HEK293T (cell line): ENCODE results near the gene SLC37A2.
"Not testable (repeated sequence)": the region's sequence is repeated elsewhere in the genome, so short reads cannot be mapped to it uniquely, and the experiment has no call there.

Experiments
- CTCF ChIA-PET: fragments of 350-600 bp; formaldehyde crosslinking; extraction: SDS; loops from one replicate; lab custom pipeline; 2021; ENCODE audit warnings: antibody characterized with exemption, inconsistent platforms; lab: Yijun Ruan, JAX
- POLR2A ChIA-PET: fragments of 350-600 bp; formaldehyde crosslinking; extraction: SDS; loops from one replicate; lab custom pipeline; 2020; ENCODE audit warnings: antibody characterized with exemption, inconsistent platforms; lab: Yijun Ruan, JAX
- DNase-seq: peaks from one replicate; pipeline ENCODE4 v3.0.0; 2012; ENCODE audit warnings: mixed read lengths; ENCODE audit errors: extremely low spot score
- ARNT ChIP-seq: fragments of 450-650 bp; IDR thresholded peaks from 2 replicates; pipeline ENCODE4 v1.6.1; 2017; ENCODE audit warnings: mild to moderate bottlenecking
- BHLHE40 ChIP-seq: fragments of 450-650 bp; IDR thresholded peaks from 2 replicates; pipeline ENCODE4 v1.6.1; 2016; ENCODE audit warnings: mild to moderate bottlenecking, moderate library complexity, borderline replicate concordance
- CTBP1 ChIP-seq: fragments of 450-650 bp; IDR thresholded peaks from 2 replicates; pipeline ENCODE4 v1.6.1; 2016; ENCODE audit warnings: borderline replicate concordance
- ELF4 ChIP-seq: fragments of 450-650 bp; IDR thresholded peaks from 2 replicates; pipeline ENCODE4 v1.6.1; 2017; ENCODE audit warnings: antibody characterized with exemption
- FOXA1 ChIP-seq: fragments of 450-650 bp; IDR thresholded peaks from 2 replicates; pipeline ENCODE4 v1.6.1; 2016; ENCODE audit warnings: mild to moderate bottlenecking
- FOXK2 ChIP-seq: fragments of 450-650 bp; IDR thresholded peaks from 2 replicates; pipeline ENCODE4 v1.6.1; 2016; ENCODE audit warnings: mild to moderate bottlenecking
- FOXM1 ChIP-seq: fragments of 450-650 bp; IDR thresholded peaks from 2 replicates; pipeline ENCODE4 v1.6.1; 2017; ENCODE audit warnings: mild to moderate bottlenecking, borderline replicate concordance
- HDGF ChIP-seq: fragments of 450-650 bp; IDR thresholded peaks from 2 replicates; pipeline ENCODE4 v1.6.1; 2017; ENCODE audit warnings: antibody characterized with exemption, borderline replicate concordance
- L3MBTL2 ChIP-seq: fragments of 450-650 bp; conservative IDR thresholded peaks from 2 replicates; pipeline ENCODE4 v1.6.1; 2016; ENCODE audit warnings: mild to moderate bottlenecking
- LEF1 ChIP-seq: fragments of 450-650 bp; IDR thresholded peaks from 2 replicates; pipeline ENCODE4 v1.6.1; 2017; ENCODE audit warnings: mild to moderate bottlenecking, borderline replicate concordance
- NFRKB ChIP-seq: fragments of 450-650 bp; IDR thresholded peaks from 2 replicates; pipeline ENCODE4 v1.6.1; 2016; ENCODE audit warnings: mild to moderate bottlenecking, moderate library complexity
- PKNOX1 ChIP-seq: fragments of 450-650 bp; IDR thresholded peaks from 2 replicates; pipeline ENCODE4 v1.6.1; 2016
- SP1 ChIP-seq: fragments of 450-650 bp; IDR thresholded peaks from 2 replicates; pipeline ENCODE4 v1.6.1; 2017
- SUZ12 ChIP-seq: fragments of 450-650 bp; IDR thresholded peaks from 2 replicates; pipeline ENCODE4 v1.6.1; 2016; ENCODE audit warnings: mild to moderate bottlenecking
- TARDBP ChIP-seq: fragments of 450-650 bp; IDR thresholded peaks from 2 replicates; pipeline ENCODE4 v1.6.1; 2016
- ZNF384 ChIP-seq: fragments of 450-650 bp; IDR thresholded peaks from 2 replicates; pipeline ENCODE4 v1.6.1; 2016

SLC37A2 gene

DNA sequence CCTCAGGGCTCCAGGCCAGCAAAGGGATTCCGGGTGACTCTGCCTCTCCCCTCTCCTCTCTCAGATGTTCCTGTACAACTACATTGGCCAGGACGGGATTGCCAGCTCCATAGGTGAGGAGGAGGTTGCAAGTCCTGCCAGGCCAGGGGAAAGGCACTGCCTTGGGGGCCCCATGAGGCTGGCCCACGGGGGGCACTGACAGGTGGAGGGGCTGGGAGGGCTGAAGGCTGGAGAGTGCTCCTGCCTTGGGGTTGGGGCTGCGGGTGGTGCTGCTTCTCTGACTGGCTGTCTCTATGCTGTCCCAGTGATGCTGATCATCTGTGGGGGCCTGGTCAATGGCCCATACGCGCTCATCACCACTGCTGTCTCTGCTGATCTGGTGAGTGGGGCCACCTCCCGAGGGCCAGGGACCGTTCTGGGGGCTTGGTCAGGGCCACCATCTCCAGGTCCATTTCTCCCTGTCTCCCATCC lies 21.7 kb downstream of the SLC37A2 start:
- DNase-seq, result no peak
- ChIA-PET POLR2A (no interaction called here), CTCF (no interaction called here)
- no peak for TF ChIP-seq SP1
- TF ChIP-seq LEF1, result no peak
- no peak for TF ChIP-seq SUZ12
- TF ChIP-seq ELF4, result no peak
- TF ChIP-seq BHLHE40, result no peak
- TF ChIP-seq TARDBP, result no peak
- TF ChIP-seq NFRKB, result no peak
- no peak for TF ChIP-seq HDGF
- TF ChIP-seq ZNF384, result no peak
- TF ChIP-seq CTBP1, result no peak
- TF ChIP-seq ARNT, result no peak
- TF ChIP-seq L3MBTL2, result no peak
- no peak for TF ChIP-seq FOXM1
- no peak for TF ChIP-seq PKNOX1
- TF ChIP-seq FOXK2, result no peak
- no peak for TF ChIP-seq FOXA1

DNA sequence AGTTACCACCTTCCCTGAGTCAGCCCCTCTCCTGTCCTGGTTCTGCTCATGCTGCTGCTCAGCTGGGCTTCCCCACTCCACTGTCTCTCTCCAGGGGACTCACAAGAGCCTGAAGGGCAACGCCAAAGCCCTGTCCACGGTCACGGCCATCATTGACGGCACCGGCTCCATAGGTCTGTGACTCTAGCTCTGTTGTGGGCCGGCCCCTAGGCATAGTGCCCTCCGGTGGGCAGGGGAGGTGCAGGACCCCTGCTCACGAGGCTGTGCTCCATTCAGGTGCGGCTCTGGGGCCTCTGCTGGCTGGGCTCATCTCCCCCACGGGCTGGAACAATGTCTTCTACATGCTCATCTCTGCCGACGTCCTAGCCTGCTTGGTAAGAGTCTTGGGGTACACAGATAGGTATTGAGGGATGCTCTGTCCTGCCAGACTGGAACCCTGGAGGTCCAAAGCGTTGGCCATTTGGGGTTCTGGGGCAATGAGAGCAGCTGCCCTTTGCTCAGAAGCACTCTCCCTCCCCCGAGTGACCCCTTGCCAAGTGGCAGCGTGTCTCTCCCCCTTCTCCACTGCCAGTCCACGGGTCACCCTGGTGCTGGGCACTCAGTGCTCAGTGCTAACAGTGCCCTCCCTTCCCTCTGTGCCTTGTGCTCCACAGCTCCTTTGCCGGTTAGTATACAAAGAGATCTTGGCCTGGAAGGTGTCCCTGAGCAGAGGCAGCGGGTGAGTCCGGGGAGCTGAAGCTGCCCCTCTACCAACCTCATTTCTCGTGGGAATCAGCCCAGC lies 22.4 kb downstream of the SLC37A2 start:
- ChIA-PET CTCF (no interaction called here), POLR2A (no interaction called here)
- DNase-seq, result no peak
- TF ChIP-seq ELF4 (no peak), L3MBTL2 (no peak), FOXM1 (no peak), PKNOX1 (no peak)

DNA sequence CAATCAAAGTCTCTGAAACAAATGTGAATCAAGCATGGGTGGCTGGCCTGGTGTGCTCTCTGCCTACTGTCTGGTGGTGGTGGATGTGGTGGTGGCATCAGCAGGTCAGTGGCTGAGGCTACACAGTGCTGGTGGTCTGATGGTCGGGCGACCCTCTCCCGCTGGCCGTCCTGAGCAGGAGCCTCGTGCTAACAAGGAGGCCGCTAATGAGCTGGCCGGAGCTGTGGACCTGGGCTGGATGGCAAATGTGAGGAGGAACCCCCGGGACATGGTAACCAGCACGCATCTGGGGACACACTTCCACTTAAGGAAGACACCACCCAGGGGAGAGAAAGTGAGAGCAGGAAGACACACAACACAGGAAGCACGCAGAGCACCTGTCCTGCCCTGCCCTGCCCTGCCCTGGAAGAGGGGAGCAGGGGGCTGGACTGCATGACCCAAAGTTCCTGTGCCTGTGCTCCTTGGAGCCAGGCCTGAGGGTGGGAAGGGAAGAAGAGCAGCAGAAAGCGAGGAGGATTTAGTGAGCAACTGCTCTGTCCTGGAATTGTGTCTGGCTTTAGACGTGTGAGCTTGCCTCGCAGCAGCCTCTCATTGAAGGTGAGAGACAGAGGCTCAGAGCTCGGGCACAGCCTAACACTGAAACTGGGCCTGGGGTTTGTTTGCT lies 23.7 kb downstream of the SLC37A2 start:
- POLR2A ChIA-PET, result no interaction called here
- TF ChIP-seq SP1, result no peak
- TF ChIP-seq PKNOX1, result no peak
- no peak for TF ChIP-seq BHLHE40
- no peak for TF ChIP-seq ELF4
- TF ChIP-seq CTBP1, result no peak
- TF ChIP-seq L3MBTL2, result no peak
- TF ChIP-seq FOXA1, result no peak
- TF ChIP-seq ARNT, result no peak
- TF ChIP-seq FOXK2, result no peak
- no peak for TF ChIP-seq TARDBP
- TF ChIP-seq SUZ12, result no peak
- DNase-seq, result no peak
- CTCF ChIA-PET, result interaction anchor here (1.0 kb wide), 1 partner anchor 318 kb away, joined by 3 read pairs; no protein-coding TSS in a partner anchor

DNA sequence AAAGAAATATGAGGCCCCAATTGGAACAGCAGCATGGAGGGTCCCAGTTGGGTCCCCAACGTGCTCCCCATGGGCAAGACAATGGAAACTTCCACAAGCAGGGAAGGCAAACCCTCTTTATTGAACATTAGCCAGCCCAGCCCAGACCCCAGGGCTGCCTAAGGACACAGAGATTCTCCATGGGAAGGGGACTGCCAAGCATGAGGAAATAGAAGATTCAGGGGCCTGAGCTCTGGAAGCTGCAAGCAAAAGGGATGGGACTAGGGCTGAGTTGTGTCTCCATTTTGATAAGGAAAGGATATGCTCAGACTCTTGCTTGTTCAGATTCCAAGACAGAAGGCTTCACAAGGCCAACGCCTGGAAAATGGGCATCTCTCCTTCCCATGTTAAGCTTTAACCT lies 25.0 kb downstream of the SLC37A2 start:
- ChIA-PET POLR2A (no interaction called here), CTCF (interaction anchor here (1.0 kb wide), 1 partner anchor 259 kb away, joined by 3 read pairs; no protein-coding TSS in a partner anchor)
- no peak for TF ChIP-seq FOXA1
- no peak for TF ChIP-seq SP1
- no peak for TF ChIP-seq HDGF
- no peak for TF ChIP-seq L3MBTL2
- no peak for TF ChIP-seq SUZ12
- no peak for TF ChIP-seq CTBP1
- no peak for TF ChIP-seq ELF4
- no peak for TF ChIP-seq TARDBP
- TF ChIP-seq FOXK2, result no peak
- no peak for DNase-seq

GRCh38 chr11:125088576-125089455 lies 25.7 kb downstream of the SLC37A2 start:
- DNase-seq, result no peak
- ChIA-PET CTCF (interaction anchor here (1.0 to 1.1 kb wide), 2 partner anchors 21 to 53 kb away, joined by 3 read pairs; no protein-coding TSS in a partner anchor), POLR2A (no interaction called here)
- TF ChIP-seq L3MBTL2, result no peak
- no peak for TF ChIP-seq ARNT
- TF ChIP-seq LEF1, result no peak
- TF ChIP-seq SUZ12, result no peak
- no peak for TF ChIP-seq CTBP1
- no peak for TF ChIP-seq PKNOX1
- TF ChIP-seq FOXM1, result no peak
- TF ChIP-seq ZNF384, result no peak
- no peak for TF ChIP-seq TARDBP
- TF ChIP-seq HDGF, result no peak
- TF ChIP-seq BHLHE40, result no peak
- no peak for TF ChIP-seq FOXK2
- TF ChIP-seq NFRKB, result no peak
- no peak for TF ChIP-seq FOXA1
- TF ChIP-seq SP1, result no peak
- no peak for TF ChIP-seq ELF4

DNA sequence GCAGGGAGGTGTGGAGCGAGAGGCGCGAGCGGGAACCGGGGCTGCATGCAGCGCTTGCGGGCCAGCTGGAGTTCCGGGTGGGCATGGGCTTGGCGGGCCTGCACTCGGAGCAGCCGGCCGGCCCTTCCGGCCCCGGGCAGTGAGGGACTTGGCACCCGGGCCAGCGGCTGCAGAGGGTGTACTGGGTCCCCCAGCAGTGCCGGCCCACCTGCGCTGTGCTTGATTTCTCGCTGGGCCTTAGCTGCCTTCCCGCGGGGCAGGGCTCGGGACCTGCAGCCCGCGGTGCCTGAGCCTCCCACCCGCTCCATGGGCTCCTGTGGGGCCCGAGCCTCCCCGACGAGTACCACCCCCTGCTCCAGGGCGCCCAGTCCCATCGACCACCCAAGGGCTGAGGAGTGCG lies 26.4 kb downstream of the SLC37A2 start:
- CTCF ChIA-PET, result interaction anchor here (0.7 to 1.1 kb wide), 3 partner anchors 21 to 63 kb away, joined by 3 read pairs; no protein-coding TSS in a partner anchor
- POLR2A ChIA-PET, result not testable (repeated sequence)

DNA sequence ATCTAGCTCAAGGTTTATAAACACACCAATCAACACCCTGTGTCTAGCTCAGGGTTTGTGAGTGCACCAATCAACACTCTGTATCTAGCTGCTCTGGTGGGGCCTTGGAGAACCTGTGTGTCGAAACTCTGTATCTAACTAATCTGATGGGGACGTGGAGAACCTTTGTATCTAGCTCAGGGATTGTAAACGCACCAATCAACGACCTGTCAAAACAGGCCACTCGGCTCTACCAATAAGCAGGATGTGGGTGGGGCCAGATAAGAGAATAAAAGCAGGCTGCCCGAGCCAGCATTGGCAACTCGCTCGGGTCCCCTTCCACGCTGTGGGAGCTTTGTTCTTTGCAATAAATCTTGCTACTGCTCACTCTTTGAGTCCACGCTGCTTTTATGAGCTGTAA lies 27.0 kb downstream of the SLC37A2 start:
- CTCF ChIA-PET, result interaction anchor here (0.7 to 1.7 kb wide), 6 partner anchors 20 to 255 kb away, joined by 3 to 5 read pairs (median 3); no protein-coding TSS in a partner anchor
- POLR2A ChIA-PET, result interaction anchor here (1.7 kb wide), 1 partner anchor 13 kb away, joined by 5 read pairs; no protein-coding TSS in a partner anchor
- DNase-seq, result not testable (repeated sequence)

More for the DNA sequence above, 26.4 kb downstream of the SLC37A2 start:
- DNase-seq, result not testable (repeated sequence)
